HepG2 (cell line): ENCODE measurements around the gene UST. TPM values are rescaled to one million over a fixed set of nuclear protein-coding genes. Genes with fewer than 3 reads are reported as not detected.
A peak's percentile ranks its signal among the peaks of the same experiment; 100 is the strongest.
"Not testable (repeated sequence)": the region's sequence is repeated elsewhere in the genome, so short reads cannot be mapped to it uniquely, and the experiment has no call there.

Experiments
- ATAC-seq: fragments of 200-7000 bp; cut with Tn5 transposase; 3 replicates; pipeline ENCODE4 v1.9.1; 2020; ENCODE audit warnings: mild to moderate bottlenecking, moderate library complexity
- BruUV-seq: library from RNA; stranded (reverse); fragments of 400-500 nt; replicated peaks from 2 replicates; lab custom pipeline; 2021; lab: Mats Ljungman, UMichigan
- CTCF ChIA-PET: fragments of 300-600 bp; formaldehyde crosslinking; extraction: SDS; loops from one replicate; lab custom pipeline; 2021; ENCODE audit warnings: low total read pairs, inconsistent platforms, low intra/inter-chr PET ratio; lab: Yijun Ruan, JAX
- POLR2A ChIA-PET: fragments of 350-600 bp; sonication (Branson Sonifier 250); formaldehyde crosslinking; loops from one replicate; lab custom pipeline; 2020; ENCODE audit warnings: antibody characterized with exemption, inconsistent platforms; lab: Yijun Ruan, JAX
- DNase-seq: peaks from one replicate; pipeline ENCODE4 v3.0.0-alpha.2; 2015; ENCODE audit warnings: low spot score
- FAIRE-seq: peaks from 3 replicates; lab custom pipeline; 2011; peaks lifted over from hg19 to GRCh38; lab: Jason Lieb, UNC
- H2AFZ ChIP-seq: one replicate; pipeline ENCODE4 v1.6.1; 2011; ENCODE audit warnings: low read length, inconsistent platforms
- H3K27ac ChIP-seq: fragments of 300-600 bp; 3 replicates; pipeline ENCODE4 v1.8.0; 2011; ENCODE audit warnings: mixed run types, mild to moderate bottlenecking, mixed read lengths, low read length, inconsistent platforms; ENCODE audit not compliant: insufficient read depth; ENCODE audit errors: extremely low read length
- H3K27me3 ChIP-seq, 2 experiments: fragments of 200-600 bp in 1 of 2; 2 replicates in 1 of 2; 3 replicates in 1 of 2; pipeline versions ENCODE4 v1.6.0 to v1.8.0; 2011; ENCODE audit warnings: low read length in 2 of 2, mild to moderate bottlenecking in 2 of 2, moderate library complexity in 2 of 2, inconsistent platforms in 1 of 2; ENCODE audit not compliant: insufficient read depth in 2 of 2, control insufficient read depth in 1 of 2
- H3K36me3 ChIP-seq, 2 experiments: fragments of 200-600 bp in 1 of 2; replicated peaks in 1 of 2; 2 replicates in 1 of 2; 3 replicates in 1 of 2; pipeline versions ENCODE4 v1.5.1 to v1.8.0; 2011; ENCODE audit warnings: low read length in 2 of 2, inconsistent platforms in 1 of 2; ENCODE audit not compliant: insufficient read depth in 2 of 2, control insufficient read depth in 1 of 2
- H3K4me1 ChIP-seq: 2 replicates; pipeline ENCODE4 v1.5.1; 2012; ENCODE audit warnings: low read length, inconsistent platforms; ENCODE audit not compliant: insufficient read depth
- H3K4me2 ChIP-seq: 2 replicates; pipeline ENCODE4 v1.6.0; 2011; ENCODE audit warnings: low read depth, low read length, inconsistent platforms
- H3K4me3 ChIP-seq, 3 experiments: fragments of 200-600 bp in 1 of 3; sonication (generic), shearing (Covaris generic) in 1 of 3; replicated peaks in 1 of 3; 2 replicates each; pipeline ENCODE4 v1.5.1; 2011 to 2016; ENCODE audit warnings: low read length in 3 of 3, inconsistent platforms in 2 of 3, low read depth in 2 of 3, mild to moderate bottlenecking in 2 of 3, control low read depth in 1 of 3, mixed read lengths in 1 of 3; ENCODE audit not compliant: insufficient read depth in 1 of 3
- H3K79me2 ChIP-seq: one replicate; pipeline ENCODE4 v1.6.1; 2011; ENCODE audit warnings: low read length, inconsistent platforms; ENCODE audit not compliant: insufficient read depth
- H3K9ac ChIP-seq: 2 replicates; pipeline ENCODE4 v1.6.0; 2011; ENCODE audit warnings: mild to moderate bottlenecking, low read depth, low read length, inconsistent platforms; ENCODE audit not compliant: insufficient read depth
- H3K9me3 ChIP-seq: 2 replicates; pipeline ENCODE4 v1.5.1; 2012; ENCODE audit warnings: mild to moderate bottlenecking, low read length
- H4K20me1 ChIP-seq: 2 replicates; pipeline ENCODE4 v1.6.0; 2011; ENCODE audit warnings: inconsistent platforms, mild to moderate bottlenecking, low read length, moderate library complexity; ENCODE audit not compliant: insufficient read depth
- IRF2 ChIP-seq: IDR thresholded peaks from 2 replicates; pipeline ENCODE4 v1.6.1; 2018; ENCODE audit warnings: missing genetic modification reagents, missing compliant biosample characterization
- IRX3 ChIP-seq: sonication (generic); formaldehyde crosslinking; IDR thresholded peaks from 2 replicates; pipeline ENCODE4 v1.8.1; 2023; ENCODE audit warnings: mild to moderate bottlenecking, low read depth, missing genetic modification reagents, borderline replicate concordance
- MNT ChIP-seq: fragments of 450-650 bp; IDR thresholded peaks from 2 replicates; pipeline ENCODE4 v1.6.1; 2016
- TCF7 ChIP-seq: sonication (generic); IDR thresholded peaks from 2 replicates; pipeline ENCODE4 v1.6.1; 2016; ENCODE audit warnings: antibody characterized with exemption, low read depth
- YY1 ChIP-seq: IDR thresholded peaks from 2 replicates; pipeline ENCODE4 v1.6.1; 2011; ENCODE audit warnings: low read length, low read depth, moderate library complexity, mild to moderate bottlenecking; ENCODE audit not compliant: insufficient read depth, insufficient replicate concordance
- ZKSCAN1 ChIP-seq: fragments of 150-350 bp; IDR thresholded peaks from 2 replicates; pipeline ENCODE4 v1.6.1; 2014; ENCODE audit warnings: low read length
- WGBS: methylation state at CpG from one replicate; pipeline ENCODE4 v1.1.6; 2017; ENCODE audit warnings: low lambda C conversion rate; 5-methylcytosine and 5-hydroxymethylcytosine counted together
- in situ Hi-C: cut with HindIII; loops from 2 replicates; pipeline ENCODE4 v1.10.0; 2017; ENCODE audit warnings: low pct_unique_long_range_greater_than_20kb; ENCODE audit not compliant: extremely low pct_ligation_motif_present
- intact Hi-C: fragments of 100-400 bp; cut with micrococcal nuclease; formaldehyde crosslinking; loops from one replicate; pipeline ENCODE4 v1.10.0; 2022; ENCODE audit not compliant: unreplicated experiment
- polyA plus RNA-seq, 8 experiments: library from polyadenylated mRNA; depleted of rRNA in 3 of 8; stranded (reverse) in 7 of 8; unstranded in 1 of 8; fragments of >200 nt; fragmentation: Illumina TruSeq in 4 of 8; extraction: Trizol in 4 of 8; gene quantifications; 2 replicates each; pipeline versions ENCODE4 v1.2.1 to v1.2.3, GENCODE V29; 2011 to 2016; ENCODE audit warnings: low read depth in 4 of 8, missing spikeins in 1 of 8, mixed read lengths in 1 of 8; ENCODE audit not compliant: insufficient read depth in 1 of 8
- total RNA-seq, 5 experiments: library from RNA; depleted of rRNA; stranded (reverse); fragments of >200 nt; fragmentation: Illumina TruSeq; extraction: Trizol; gene quantifications; 2 replicates each; pipeline ENCODE4 v1.2.3, GENCODE V29; 2016; ENCODE audit warnings: low read depth in 1 of 5
- TF ChIP-seq, protein P1 (sequence below): sonication (generic); formaldehyde crosslinking; IDR thresholded peaks from 2 replicates; pipeline ENCODE4 v1.5.0; 2020; ENCODE audit warnings: mild to moderate bottlenecking, missing genetic modification reagents

Gene UST
- total and polyA plus RNA-seq, 2 of the 13 experiments (the other 11 are each of a cell fraction or from before 2014, with no cell fraction given) = 0.27 TPM; not detected in 1

DNA sequence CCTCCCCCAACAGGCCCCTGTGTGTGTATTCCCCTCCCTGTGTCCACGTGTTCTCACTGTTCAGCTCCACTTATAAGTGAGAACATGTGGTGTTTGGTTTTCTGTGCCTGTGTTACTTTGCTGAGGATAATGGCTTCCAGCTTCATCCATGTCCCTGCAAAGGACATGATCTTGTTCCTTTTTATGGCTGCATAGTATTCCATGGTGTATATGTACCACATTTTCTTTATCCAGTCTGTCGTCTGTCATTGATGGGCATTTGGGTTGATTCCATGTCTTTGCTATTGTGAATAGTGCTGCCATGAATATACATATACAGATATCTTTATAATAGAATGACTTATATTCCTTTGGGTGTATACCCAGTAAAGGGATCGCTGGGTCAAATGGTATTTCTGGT is 106.3 kb downstream of the UST start:
- DNase-seq, H3K9ac ChIP-seq, H3K4me2 ChIP-seq, FAIRE-seq, H3K4me3 ChIP-seq, H3K4me1 ChIP-seq, H3K27ac ChIP-seq, intact Hi-C loops, H3K36me3 ChIP-seq, H4K20me1 ChIP-seq, POLR2A ChIA-PET, CTCF ChIA-PET, H2AFZ ChIP-seq, in situ Hi-C loops, H3K79me2 ChIP-seq, BruUV-seq, ATAC-seq, H3K9me3 ChIP-seq: not testable (repeated sequence)
- 30% methylated on average over 3 of the region's 3 CpGs for WGBS
- H3K27me3 ChIP-seq = peaks cover 4 to 34% of the 10 kb centered on the region in 2 experiments; a peak in 3 of 5 replicates
- TF ChIP-seq MNT = peak; percentile 79

DNA sequence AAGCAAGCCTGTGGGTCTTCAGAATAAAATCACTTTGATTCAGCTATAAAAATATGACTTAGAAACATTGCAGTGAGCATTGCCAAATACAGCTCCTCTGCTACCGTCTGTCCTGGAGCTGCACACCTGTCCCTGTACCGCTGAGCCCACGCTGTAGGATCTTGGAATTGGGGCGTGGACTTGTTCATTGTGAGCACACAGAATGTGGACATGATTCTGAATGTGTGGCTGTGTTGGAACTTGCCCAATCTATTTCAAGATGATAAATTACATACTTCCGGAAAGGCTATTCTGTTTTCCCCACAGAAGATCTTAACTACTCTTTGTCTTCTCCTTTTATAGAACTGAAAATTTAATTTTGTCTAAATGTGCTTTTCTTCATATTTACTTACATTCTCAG is 107.3 kb downstream of the UST start:
- Histone ChIP-seq H3K36me3 (no peaks in the 10 kb centered on the region), H3K79me2 (no peaks in the 10 kb centered on the region), H3K4me3 (no peak overlapping the region), H3K4me2 (no peak overlapping the region), H4K20me1 (no peaks in the 10 kb centered on the region), H3K27me3 (peaks cover 4 to 34% of the 10 kb centered on the region in 2 experiments; a peak in 3 of 5 replicates), H3K9me3 (no peaks in the 10 kb centered on the region), H3K4me1 (no peaks in the 10 kb centered on the region), H3K27ac (no peak overlapping the region), H3K9ac (no peak overlapping the region), H2AFZ (no peak overlapping the region)
- no TSS peak for BruUV-seq
- ATAC-seq (no peak), DNase-seq (no peak), FAIRE-seq (no peak)
- intact Hi-C loops = no loop called here
- 13% methylated on average over 5 of the region's 5 CpGs for WGBS
- TF ChIP-seq, protein P1, sequence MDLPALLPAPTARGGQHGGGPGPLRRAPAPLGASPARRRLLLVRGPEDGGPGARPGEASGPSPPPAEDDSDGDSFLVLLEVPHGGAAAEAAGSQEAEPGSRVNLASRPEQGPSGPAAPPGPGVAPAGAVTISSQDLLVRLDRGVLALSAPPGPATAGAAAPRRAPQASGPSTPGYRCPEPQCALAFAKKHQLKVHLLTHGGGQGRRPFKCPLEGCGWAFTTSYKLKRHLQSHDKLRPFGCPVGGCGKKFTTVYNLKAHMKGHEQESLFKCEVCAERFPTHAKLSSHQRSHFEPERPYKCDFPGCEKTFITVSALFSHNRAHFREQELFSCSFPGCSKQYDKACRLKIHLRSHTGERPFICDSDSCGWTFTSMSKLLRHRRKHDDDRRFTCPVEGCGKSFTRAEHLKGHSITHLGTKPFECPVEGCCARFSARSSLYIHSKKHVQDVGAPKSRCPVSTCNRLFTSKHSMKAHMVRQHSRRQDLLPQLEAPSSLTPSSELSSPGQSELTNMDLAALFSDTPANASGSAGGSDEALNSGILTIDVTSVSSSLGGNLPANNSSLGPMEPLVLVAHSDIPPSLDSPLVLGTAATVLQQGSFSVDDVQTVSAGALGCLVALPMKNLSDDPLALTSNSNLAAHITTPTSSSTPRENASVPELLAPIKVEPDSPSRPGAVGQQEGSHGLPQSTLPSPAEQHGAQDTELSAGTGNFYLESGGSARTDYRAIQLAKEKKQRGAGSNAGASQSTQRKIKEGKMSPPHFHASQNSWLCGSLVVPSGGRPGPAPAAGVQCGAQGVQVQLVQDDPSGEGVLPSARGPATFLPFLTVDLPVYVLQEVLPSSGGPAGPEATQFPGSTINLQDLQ (CRISPR knock-in tag) = no peak
- TF ChIP-seq ZKSCAN1 (no peak), IRF2 (CRISPR knock-in tag) (no peak), TCF7 (no peak), IRX3 (CRISPR knock-in tag) (no peak), YY1 (no peak)
- ChIA-PET CTCF (no interaction called here), POLR2A (no interaction called here)
- in situ Hi-C loops = no loop called here
